Neural cell (in vitro differentiated cells): ENCODE measurements around the gene HS2ST1. TPM values are rescaled to one million over a fixed set of nuclear protein-coding genes. Genes with fewer than 3 reads are reported as not detected.

Source experiments
- H2AFZ ChIP-seq: fragments of 200-600, 300-800 bp; sonication (generic), shearing (Covaris generic); 2 replicates; pipeline ENCODE4 v1.6.0; 2014; ENCODE audit warnings: low read depth, mild to moderate bottlenecking, antibody characterized with exemption, low read length, moderate library complexity
- H3F3A ChIP-seq: fragments of 200-600 bp; shearing (Covaris generic); 2 replicates; pipeline ENCODE4 v1.6.1; 2016; ENCODE audit warnings: mild to moderate bottlenecking, moderate library complexity, mixed read lengths, antibody characterized with exemption, low read length; ENCODE audit not compliant: insufficient read depth, poor library complexity, severe bottlenecking
- H3K27ac ChIP-seq: fragments of 200-600, 300-800 bp; sonication (generic), shearing (Covaris generic); 2 replicates; pipeline ENCODE4 v1.5.1; 2014; ENCODE audit warnings: mild to moderate bottlenecking, low read length, moderate library complexity
- H3K27me3 ChIP-seq: fragments of 300-800, 200-600 bp; sonication (generic), shearing (Covaris generic); 2 replicates; pipeline ENCODE4 v1.6.0; 2014; ENCODE audit warnings: mild to moderate bottlenecking, low read depth, low read length, moderate library complexity; ENCODE audit not compliant: insufficient read depth
- H3K36me3 ChIP-seq: fragments of 300-800, 200-600 bp; sonication (generic), shearing (Covaris generic); 2 replicates; pipeline ENCODE4 v1.5.1; 2014; ENCODE audit warnings: mild to moderate bottlenecking, antibody characterized with exemption, low read length, moderate library complexity; ENCODE audit not compliant: insufficient read depth
- H3K4me2 ChIP-seq: fragments of 300-800, 200-600 bp; sonication (generic), shearing (Covaris generic); 2 replicates; pipeline ENCODE4 v1.6.0; 2014; ENCODE audit warnings: mild to moderate bottlenecking, low read length
- H3K4me3 ChIP-seq: fragments of 300-800, 200-600 bp; sonication (generic), shearing (Covaris generic); 2 replicates; pipeline ENCODE4 v1.5.1; 2014; ENCODE audit warnings: mild to moderate bottlenecking, low read length, moderate library complexity
- H3K79me2 ChIP-seq: fragments of 200-600 bp; shearing (Covaris generic); replicated peaks from 2 replicates; pipeline ENCODE4 v1.6.0; 2014; ENCODE audit warnings: mild to moderate bottlenecking, low read length, moderate library complexity; ENCODE audit not compliant: insufficient read depth
- H3K9ac ChIP-seq: fragments of 300-800, 200-600 bp; sonication (generic), shearing (Covaris generic); 2 replicates; pipeline ENCODE4 v1.6.1; 2016; ENCODE audit warnings: mild to moderate bottlenecking, low read length, mixed read lengths
- H3K9me2 ChIP-seq: fragments of 200-600 bp; shearing (Covaris generic); 2 replicates; pipeline ENCODE4 v1.6.1; 2016; ENCODE audit warnings: mild to moderate bottlenecking, low read length, mixed read lengths; ENCODE audit not compliant: insufficient read depth
- H3K9me3 ChIP-seq: fragments of 200-600, 300-800 bp; sonication (generic), shearing (Covaris generic); 2 replicates; pipeline ENCODE4 v1.6.1; 2016; ENCODE audit warnings: mild to moderate bottlenecking, mixed run types, low read length, moderate library complexity, mixed read lengths
- H4K20me1 ChIP-seq: fragments of 200-600 bp; shearing (Covaris generic); 2 replicates; pipeline ENCODE4 v1.6.1; 2016; ENCODE audit warnings: mild to moderate bottlenecking, mixed run types; ENCODE audit not compliant: insufficient read depth
- CTCF ChIP-seq: fragments of 450-650 bp; IDR thresholded peaks from 2 replicates; pipeline ENCODE4 v1.5.1; 2014; ENCODE audit warnings: antibody characterized with exemption, mild to moderate bottlenecking, moderate library complexity; ENCODE audit not compliant: poor library complexity, severe bottlenecking
- EP300 ChIP-seq: fragments of 450-650 bp; conservative IDR thresholded peaks from 2 replicates; pipeline ENCODE4 v1.6.1; 2014; ENCODE audit warnings: antibody characterized with exemption, mild to moderate bottlenecking, moderate library complexity; ENCODE audit not compliant: poor library complexity, severe bottlenecking
- EZH2 ChIP-seq: fragments of 200-600, 300-800 bp; shearing (Covaris generic), sonication (generic); IDR thresholded peaks from 2 replicates; pipeline ENCODE4 v1.6.1; 2014; ENCODE audit warnings: antibody characterized with exemption, low read length, borderline replicate concordance, mild to moderate bottlenecking; ENCODE audit not compliant: insufficient read depth, poor library complexity, severe bottlenecking
- MXI1 ChIP-seq: fragments of 450-650 bp; conservative IDR thresholded peaks from 2 replicates; pipeline ENCODE4 v1.6.1; 2014; ENCODE audit warnings: antibody characterized with exemption, mild to moderate bottlenecking; ENCODE audit not compliant: poor library complexity, severe bottlenecking
- POLR2AphosphoS5 ChIP-seq: IDR thresholded peaks from 2 replicates; pipeline ENCODE4 v1.6.1; 2012
- RAD21 ChIP-seq: fragments of 450-650 bp; conservative IDR thresholded peaks from 2 replicates; pipeline ENCODE4 v1.6.1; 2014; ENCODE audit warnings: antibody characterized with exemption, mild to moderate bottlenecking, moderate library complexity
- REST ChIP-seq: IDR thresholded peaks from 2 replicates; pipeline ENCODE4 v1.6.1; 2012; ENCODE audit warnings: borderline replicate concordance
- SMC3 ChIP-seq: fragments of 450-650 bp; conservative IDR thresholded peaks from 2 replicates; pipeline ENCODE4 v1.6.1; 2014; ENCODE audit warnings: antibody characterized with exemption, mild to moderate bottlenecking, moderate library complexity; ENCODE audit not compliant: poor library complexity
- TAF1 ChIP-seq: IDR thresholded peaks from 2 replicates; pipeline ENCODE4 v1.6.1; 2012; ENCODE audit warnings: low read depth
- polyA plus RNA-seq: library from polyadenylated mRNA; depleted of rRNA; stranded (reverse); fragments of >200 nt; gene quantifications from 2 replicates; pipeline ENCODE4 v1.2.3, GENCODE V29; 2014

Gene HS2ST1
- polyA plus RNA-seq, 1 donor from 2014 or later = 24.7 TPM

GRCh38 chr1:87039096-87039495 lies 124.7 kb downstream of the HS2ST1 start:
- H3K27ac ChIP-seq = no peak overlapping the region
- no peak overlapping the region for H2AFZ ChIP-seq
- no peak overlapping the region for H3K4me3 ChIP-seq
- H3K9me2 ChIP-seq = no peaks in the 10 kb centered on the region
- no peak overlapping the region for H3K4me2 ChIP-seq
- no peak overlapping the region for H3K9ac ChIP-seq
- H3K36me3 ChIP-seq = no peaks in the 10 kb centered on the region
- TF ChIP-seq RAD21 = no peak
- no peak for TF ChIP-seq EZH2
- TF ChIP-seq REST = no peak
- no peak for TF ChIP-seq POLR2AphosphoS5
- no peak for TF ChIP-seq EP300
- no peak for TF ChIP-seq SMC3
- TF ChIP-seq CTCF = no peak
- no peak for TF ChIP-seq MXI1
- TF ChIP-seq TAF1 = no peak
- H3K79me2 ChIP-seq = peaks cover 11% of the 10 kb centered on the region
- H3K9me3 ChIP-seq = no peaks in the 10 kb centered on the region
- H3F3A ChIP-seq = no peaks in the 10 kb centered on the region
- no peaks in the 10 kb centered on the region for H3K27me3 ChIP-seq
- H4K20me1 ChIP-seq = no peaks in the 10 kb centered on the region

- Histone ChIP-seq H3K36me3 (no peaks in the 10 kb centered on the region), H3K79me2 (peaks cover 11% of the 10 kb centered on the region), H3K4me2 (no peak overlapping the region), H3K9me2 (no peaks in the 10 kb centered on the region), H4K20me1 (no peaks in the 10 kb centered on the region), H3K27ac (no peak overlapping the region), H2AFZ (no peak overlapping the region), H3K27me3 (no peaks in the 10 kb centered on the region), H3K9me3 (no peaks in the 10 kb centered on the region), H3K4me3 (no peak overlapping the region), H3K9ac (no peak overlapping the region), H3F3A (no peaks in the 10 kb centered on the region)
- no peak for TF ChIP-seq POLR2AphosphoS5
- TF ChIP-seq MXI1 = no peak
- no peak for TF ChIP-seq EP300
- no peak for TF ChIP-seq RAD21
- no peak for TF ChIP-seq TAF1
- TF ChIP-seq REST = no peak
- TF ChIP-seq EZH2 = no peak
- no peak for TF ChIP-seq SMC3
- no peak for TF ChIP-seq CTCF
Observed at GRCh38 chr1:87042111-87042811, 127.8 kb downstream of the HS2ST1 start.
